Measurements from ENCODE around the gene PLK2. TPM values are rescaled to one million over a fixed set of nuclear protein-coding genes. Genes with fewer than 3 reads are reported as not detected.

The PLK2 gene
- total and polyA plus RNA-seq, 2 of the 8 experiments (the other 6 are each of a cell fraction or from before 2014, with no cell fraction given), result 5.8 to 20.6 TPM

GRCh38 chr5:58460002-58460731 is at the start of gene PLK2 (continued):
- TF ChIP-seq FOSL1 (IDR thresholded peaks at IDR 0.05; ENCODE audit: insufficient read depth, low read depth, low read length), result no peak
